Body of pancreas (tissue), 4 donors: Measurements from ENCODE around the gene TBL1X. TPM values are rescaled to one million over a fixed set of nuclear protein-coding genes. Genes with fewer than 3 reads are reported as not detected.

Experiments used
- ATAC-seq: fragments of 150-250 bp; one replicate; pipeline ENCODE4 v1.9.1; 2016
- DNase-seq, 4 donors: peaks; one replicate each; pipeline ENCODE4 v3.0.0-alpha.2; 2019
- H3K27ac ChIP-seq, 4 donors: fragments of 200-600 bp; sonication (generic); 1 replicate in 3 of 4; 2 replicates in 1 of 4; pipeline versions ENCODE4 v1.5.1 to v1.6.1; 2016 to 2019; ENCODE audit warnings: mild to moderate bottlenecking in 1 of 4, mixed read lengths in 1 of 4, moderate library complexity in 1 of 4
- H3K27me3 ChIP-seq, 2 donors: fragments of 200-600 bp; sonication (generic); one replicate each; pipeline ENCODE4 v1.6.0; 2016; ENCODE audit warnings: mild to moderate bottlenecking in 1 of 2
- H3K36me3 ChIP-seq, 2 donors: fragments of 200-600 bp; sonication (generic); replicated peaks in 1 of 2; 2 replicates each; pipeline ENCODE4 v1.5.1; 2016; ENCODE audit warnings: low read depth in 2 of 2; ENCODE audit not compliant: insufficient read depth in 1 of 2
- H3K4me1 ChIP-seq: fragments of 200-600 bp; sonication (generic); one replicate; pipeline ENCODE4 v1.6.0; 2016
- H3K4me3 ChIP-seq, 2 donors: fragments of 200-600 bp; sonication (generic); 1 replicate in 1 of 2; 2 replicates in 1 of 2; pipeline ENCODE4 v1.5.1; 2016 to 2019
- H3K9me3 ChIP-seq, 3 donors: fragments of 200-600 bp; sonication (generic); 1 replicate in 2 of 3; 2 replicates in 1 of 3; pipeline ENCODE4 v1.5.1; 2016
- CTCF ChIP-seq, 7 experiments: fragments of 450-650 bp in 4 of 7; fragments of 200-600 bp in 3 of 7; sonication (generic) in 3 of 7; IDR thresholded peaks; one replicate each; pipeline ENCODE4 v1.5.1; 2016 to 2019; ENCODE audit warnings: antibody characterized with exemption in 7 of 7
- POLR2A ChIP-seq, 3 donors: fragments of 450-650 bp; IDR thresholded peaks; one replicate each; pipeline ENCODE4 v1.6.1; 2016; ENCODE audit warnings: antibody characterized with exemption in 3 of 3, mild to moderate bottlenecking in 2 of 3
- WGBS, 2 donors: methylation state at CpG; one replicate each; pipeline ENCODE4 v1.1.5; 2017; 5-methylcytosine and 5-hydroxymethylcytosine counted together
- intact Hi-C: fragments of 100-400 bp; cut with DNase I; formaldehyde crosslinking; loops from one replicate; pipeline ENCODE4 v1.15.1; 2023
- total RNA-seq, 2 donors: library from RNA; depleted of rRNA; stranded (reverse); fragments of >200 nt; gene quantifications; one replicate each; pipeline ENCODE4 v1.1.0, GENCODE V29; 2016

Gene TBL1X
- total RNA-seq, 2 donors from 2014 or later, result 7.9 to 16.3 TPM

GRCh38 chrX:9728261-9728660 lies 263.4 kb downstream of the TBL1X start:
- Histone ChIP-seq H3K4me3 (no peak overlapping the region), H3K9me3 (no peaks in the 10 kb centered on the region), H3K27me3 (no peaks in the 10 kb centered on the region), H3K4me1 (no peaks in the 10 kb centered on the region), H3K27ac (no peak overlapping the region), H3K36me3 (no peaks in the 10 kb centered on the region)
- TF ChIP-seq CTCF (IDR thresholded peaks at IDR 0.05) (no peak), POLR2A (IDR thresholded peaks at IDR 0.05) (no peak)
- intact Hi-C loops, result no loop called here
- 71 to 90% methylated on average over 1 to 2 of the region's 3 CpGs for WGBS, 2 donors
- no peak for ATAC-seq
- DNase-seq, result no peak

GRCh38 chrX:9729171-9729885 lies 264.5 kb downstream of the TBL1X start:
- H3K27me3 ChIP-seq, result no peaks in the 10 kb centered on the region
- TF ChIP-seq CTCF (IDR thresholded peaks at IDR 0.05), result no peak
- TF ChIP-seq POLR2A (IDR thresholded peaks at IDR 0.05), result no peak
- intact Hi-C loops, result no loop called here
- no peak overlapping the region for H3K4me3 ChIP-seq
- H3K27ac ChIP-seq, result no peak overlapping the region
- no peaks in the 10 kb centered on the region for H3K9me3 ChIP-seq
- DNase-seq (no peak), ATAC-seq (no peak)
- no peaks in the 10 kb centered on the region for H3K36me3 ChIP-seq
- WGBS, 2 donors, result 75 to 89% methylated on average over 1 to 5 of the region's 5 CpGs
- H3K4me1 ChIP-seq, result no peaks in the 10 kb centered on the region

GRCh38 chrX:9730078-9730477 lies 265.2 kb downstream of the TBL1X start:
- intact Hi-C loops, result no loop called here
- Histone ChIP-seq H3K27me3 (no peaks in the 10 kb centered on the region), H3K4me1 (no peaks in the 10 kb centered on the region), H3K36me3 (no peaks in the 10 kb centered on the region), H3K4me3 (no peak overlapping the region), H3K27ac (no peak overlapping the region), H3K9me3 (no peaks in the 10 kb centered on the region)
- ATAC-seq, result no peak
- WGBS, 2 donors, result 76 to 93% methylated on average over 3 of the region's 3 CpGs
- DNase-seq, result no peak
- TF ChIP-seq CTCF (IDR thresholded peaks at IDR 0.05) (no peak), POLR2A (IDR thresholded peaks at IDR 0.05) (no peak)

GRCh38 chrX:9730752-9731151 lies 265.9 kb downstream of the TBL1X start:
- no peak overlapping the region for H3K27ac ChIP-seq
- no peak for DNase-seq
- no peaks in the 10 kb centered on the region for H3K9me3 ChIP-seq
- H3K36me3 ChIP-seq, result no peaks in the 10 kb centered on the region
- TF ChIP-seq POLR2A (IDR thresholded peaks at IDR 0.05) (no peak), CTCF (IDR thresholded peaks at IDR 0.05) (no peak)
- intact Hi-C loops, result no loop called here
- ATAC-seq, result no peak
- WGBS, 2 donors, result 67 to 70% methylated on average over 1 of the region's 1 CpG
- no peaks in the 10 kb centered on the region for H3K27me3 ChIP-seq
- no peaks in the 10 kb centered on the region for H3K4me1 ChIP-seq
- no peak overlapping the region for H3K4me3 ChIP-seq

- Histone ChIP-seq H3K4me1 (no peaks in the 10 kb centered on the region), H3K27ac (no peak overlapping the region), H3K9me3 (no peaks in the 10 kb centered on the region), H3K4me3 (no peak overlapping the region), H3K36me3 (no peaks in the 10 kb centered on the region), H3K27me3 (no peaks in the 10 kb centered on the region)
- WGBS, 2 donors, result 81 to 83% methylated on average over 6 to 7 of the region's 7 CpGs
- no peak for TF ChIP-seq POLR2A (IDR thresholded peaks at IDR 0.05)
- no peak for TF ChIP-seq CTCF (IDR thresholded peaks at IDR 0.05)
- intact Hi-C loops, result no loop called here
- ATAC-seq (no peak), DNase-seq (no peak)
These were observed 272.5 kb downstream of the TBL1X start for GRCh38 chrX:9737363-9737762.
